GM12891 (cell line): ENCODE results near the gene SRGAP3.

Experiments used
- DNase-seq: peaks from one replicate; pipeline ENCODE4 v3.0.0; 2011; ENCODE audit warnings: low spot score; ENCODE audit not compliant: insufficient read length
- FAIRE-seq: peaks from 2 replicates; lab custom pipeline; 2011; peaks lifted over from hg19 to GRCh38; lab: Jason Lieb, UNC
- PAX5 ChIP-seq: IDR thresholded peaks from 2 replicates; pipeline ENCODE4 v1.6.1; 2011; ENCODE audit warnings: low read length, moderate library complexity, mild to moderate bottlenecking; ENCODE audit not compliant: insufficient read depth, severe bottlenecking
- POLR2A ChIP-seq: IDR thresholded peaks from 2 replicates; pipeline ENCODE4 v1.6.1; 2011; ENCODE audit warnings: low read depth, low read length, control low read depth
- POLR2AphosphoS5 ChIP-seq: IDR thresholded peaks from 2 replicates; pipeline ENCODE4 v1.6.1; 2011; ENCODE audit warnings: low read depth, low read length, control low read depth
- POU2F2 ChIP-seq: IDR thresholded peaks from 2 replicates; pipeline ENCODE4 v1.6.1; 2011; ENCODE audit warnings: low read depth, mild to moderate bottlenecking, control low read depth, low read length, moderate library complexity
- SPI1 ChIP-seq: IDR thresholded peaks from 2 replicates; pipeline ENCODE4 v1.6.1; 2011; ENCODE audit warnings: low read depth, low read length, control low read depth
- TAF1 ChIP-seq: IDR thresholded peaks from 2 replicates; pipeline ENCODE4 v1.6.1; 2011; ENCODE audit warnings: low read depth, low read length, control low read depth

Gene SRGAP3

DNA sequence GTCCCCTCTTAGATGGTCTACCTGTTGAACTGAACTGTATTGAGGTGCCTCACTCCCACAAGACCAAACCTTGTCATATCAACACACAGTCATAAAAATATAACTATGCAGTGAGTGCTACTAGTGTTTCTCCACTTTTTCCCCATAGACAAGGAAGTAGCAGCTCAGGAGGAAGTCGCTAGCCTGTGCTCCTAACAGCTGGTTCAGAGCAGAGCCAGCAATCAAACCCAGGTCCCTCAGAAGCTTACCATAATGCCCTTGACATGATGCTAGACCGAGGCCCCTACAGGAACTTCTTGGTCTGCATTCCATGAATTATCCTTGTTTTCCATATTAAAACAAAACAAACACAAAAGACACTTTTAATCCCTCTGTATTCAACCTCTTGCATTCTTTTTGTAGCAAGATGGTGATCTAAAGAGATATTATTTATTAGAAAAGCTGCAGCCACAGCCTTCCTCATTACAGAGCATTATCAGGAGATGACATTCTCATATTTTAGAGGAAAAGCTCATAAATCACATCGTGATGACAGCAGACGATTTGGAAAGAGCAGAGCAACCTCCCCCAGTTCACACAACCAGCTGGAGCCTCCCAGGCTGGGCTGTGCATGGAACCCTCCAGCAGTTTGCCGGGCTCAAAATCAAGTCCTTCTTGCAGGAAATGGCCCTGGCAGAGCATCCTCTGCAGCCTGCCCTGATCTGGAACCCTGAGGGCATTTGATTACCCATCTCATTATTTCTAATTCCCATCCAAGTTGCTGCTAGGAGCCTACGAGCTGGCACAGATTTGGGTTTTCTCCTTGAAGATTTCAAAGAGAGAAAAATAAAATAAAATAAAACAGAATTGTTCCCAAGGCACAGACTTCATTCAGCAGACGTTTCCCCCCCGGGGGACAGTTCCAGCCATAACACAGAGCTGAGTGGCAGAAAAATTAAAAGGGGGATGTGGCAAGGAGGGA, 118.8 kb downstream of the SRGAP3 start:
- DNase-seq (no peak), FAIRE-seq (no peak)
- TF ChIP-seq SPI1 (no peak), POU2F2 (no peak), POLR2AphosphoS5 (no peak), POLR2A (no peak), PAX5 (no peak), TAF1 (no peak)

DNA sequence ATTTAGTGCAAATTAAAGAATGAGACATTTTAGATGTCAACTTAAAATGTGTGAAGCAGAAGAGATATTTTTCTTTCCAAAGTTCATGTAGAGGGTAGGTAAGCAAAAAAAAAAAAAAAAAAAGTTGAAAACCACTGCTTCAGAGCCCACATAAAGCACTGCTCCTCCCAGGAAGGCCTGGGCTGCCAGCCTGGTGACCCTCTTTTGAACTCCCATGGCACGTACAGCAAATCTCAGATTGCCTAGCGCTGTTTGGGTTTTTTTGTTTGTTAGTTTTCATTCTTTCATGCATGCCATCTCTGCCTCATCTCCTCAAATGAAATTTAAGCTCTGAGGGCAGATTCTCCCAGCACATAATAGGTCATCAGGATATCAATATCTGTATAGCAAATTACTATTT, 120.1 kb downstream of the SRGAP3 start:
- FAIRE-seq (no peak), DNase-seq (no peak)
- TF ChIP-seq TAF1 (no peak), POLR2A (no peak)

DNA sequence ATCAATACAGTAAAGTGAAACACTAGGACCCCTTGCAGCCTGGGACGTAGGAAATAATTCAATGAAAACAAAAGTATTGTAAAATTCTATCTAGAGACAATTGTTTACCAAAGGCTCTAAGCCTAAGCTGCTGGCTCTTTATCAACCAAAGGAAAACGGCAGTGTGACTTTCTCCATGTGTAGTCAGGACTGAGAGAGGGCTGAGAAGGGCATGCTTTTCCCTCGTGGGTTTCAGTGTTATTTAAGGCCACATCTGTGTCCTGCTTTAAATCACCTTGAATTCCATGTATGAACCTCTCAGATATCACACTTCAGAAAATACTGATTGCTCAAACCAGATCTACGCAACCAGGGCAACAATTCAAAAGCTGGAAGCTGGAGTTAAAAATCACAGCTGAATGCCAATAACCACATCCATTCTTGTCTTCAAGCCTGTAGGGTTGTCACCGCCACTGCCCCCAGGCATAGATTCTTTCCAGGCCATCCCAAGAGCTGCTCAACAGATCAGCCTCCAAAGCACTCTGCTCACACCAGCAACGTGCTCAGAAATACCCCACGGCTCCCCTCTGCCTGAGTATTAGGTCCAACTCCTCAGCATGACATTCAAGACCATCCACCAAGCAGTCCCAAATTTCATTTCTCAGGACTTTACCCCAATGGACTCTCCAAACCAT, 124.0 kb downstream of the SRGAP3 start:
- FAIRE-seq: no peak
- no peak for DNase-seq
- TF ChIP-seq POU2F2: no peak
- TF ChIP-seq PAX5: no peak
- no peak for TF ChIP-seq SPI1

DNA sequence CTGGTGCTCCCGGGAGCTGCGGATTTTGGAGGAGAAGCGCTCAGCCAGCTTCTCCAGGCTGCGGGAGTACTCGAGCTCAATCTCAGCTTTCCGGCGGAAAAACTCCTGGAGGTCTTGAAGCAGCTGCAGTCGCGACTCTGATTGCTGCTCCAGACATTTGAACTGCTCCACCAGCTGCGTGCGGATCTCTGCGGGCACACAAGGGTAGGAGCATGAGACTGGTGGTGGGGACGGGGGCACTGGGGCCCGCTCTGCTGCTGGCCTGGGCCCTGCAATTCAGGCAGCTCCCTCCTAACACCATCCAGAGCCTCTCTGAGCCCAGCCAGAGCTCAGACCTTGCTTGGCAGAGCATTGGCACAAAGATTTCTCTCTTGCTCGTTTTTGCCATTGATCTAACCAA, 124.7 kb downstream of the SRGAP3 start:
- TF ChIP-seq POU2F2 (no peak), POLR2AphosphoS5 (no peak), PAX5 (no peak), POLR2A (no peak), SPI1 (no peak), TAF1 (no peak)
- DNase-seq (no peak), FAIRE-seq (no peak)

DNA sequence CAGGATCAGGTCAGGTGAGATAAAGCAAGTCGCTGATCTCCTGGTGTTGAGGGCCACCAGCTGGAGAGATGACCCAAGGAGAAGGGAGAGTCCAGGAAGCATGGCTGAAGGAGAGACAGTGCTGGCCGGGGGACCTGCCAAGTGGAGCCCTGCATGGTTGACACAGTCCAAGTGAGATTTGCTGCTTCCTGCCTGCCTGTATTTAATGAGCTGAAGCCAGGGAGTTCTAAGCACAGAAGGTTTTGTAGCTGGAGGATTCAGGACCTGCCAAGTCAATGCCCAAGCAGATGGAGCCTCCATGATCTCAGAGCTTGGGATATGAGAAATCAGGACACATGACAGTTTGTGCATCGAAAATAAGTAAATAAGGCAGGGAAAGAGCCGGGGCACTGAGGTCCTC, 125.6 kb downstream of the SRGAP3 start:
- TF ChIP-seq TAF1: no peak
- TF ChIP-seq PAX5: no peak
- no peak for TF ChIP-seq POLR2AphosphoS5
- TF ChIP-seq POU2F2: no peak
- TF ChIP-seq POLR2A: no peak
- TF ChIP-seq SPI1: no peak
- FAIRE-seq (no peak), DNase-seq (no peak)

DNA sequence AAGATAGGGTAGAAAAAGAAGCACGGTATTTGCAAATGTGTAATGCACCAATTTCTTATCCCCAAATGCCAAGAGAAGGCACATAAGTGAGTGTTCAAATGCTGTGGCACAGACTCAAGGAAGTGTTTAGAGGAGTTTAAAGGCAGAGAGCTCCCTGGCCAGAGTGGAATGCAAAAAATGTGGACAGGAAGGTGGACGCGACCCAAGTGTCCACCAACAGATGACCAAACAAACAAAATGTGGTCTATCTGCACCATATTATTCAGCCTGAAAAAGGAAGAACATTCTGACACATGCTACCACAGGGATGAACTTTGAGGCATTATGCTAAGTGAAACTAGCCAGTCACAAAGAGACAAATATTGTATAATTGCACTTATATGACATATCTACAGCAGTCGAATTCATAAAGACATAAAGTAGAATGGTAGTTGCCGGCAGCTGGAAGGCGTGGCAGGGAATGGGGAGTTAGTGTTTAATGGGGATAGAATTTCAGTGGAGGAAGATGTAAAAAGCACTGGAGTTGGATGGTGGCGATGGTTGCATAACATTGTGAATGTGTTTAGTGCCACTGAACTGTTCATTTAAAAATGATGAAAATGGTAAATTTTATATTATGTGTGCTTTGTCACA, 126.6 kb downstream of the SRGAP3 start:
- no peak for FAIRE-seq
- TF ChIP-seq SPI1 (no peak), PAX5 (no peak), POLR2AphosphoS5 (no peak), TAF1 (no peak), POLR2A (no peak), POU2F2 (no peak)
- DNase-seq: no peak

DNA sequence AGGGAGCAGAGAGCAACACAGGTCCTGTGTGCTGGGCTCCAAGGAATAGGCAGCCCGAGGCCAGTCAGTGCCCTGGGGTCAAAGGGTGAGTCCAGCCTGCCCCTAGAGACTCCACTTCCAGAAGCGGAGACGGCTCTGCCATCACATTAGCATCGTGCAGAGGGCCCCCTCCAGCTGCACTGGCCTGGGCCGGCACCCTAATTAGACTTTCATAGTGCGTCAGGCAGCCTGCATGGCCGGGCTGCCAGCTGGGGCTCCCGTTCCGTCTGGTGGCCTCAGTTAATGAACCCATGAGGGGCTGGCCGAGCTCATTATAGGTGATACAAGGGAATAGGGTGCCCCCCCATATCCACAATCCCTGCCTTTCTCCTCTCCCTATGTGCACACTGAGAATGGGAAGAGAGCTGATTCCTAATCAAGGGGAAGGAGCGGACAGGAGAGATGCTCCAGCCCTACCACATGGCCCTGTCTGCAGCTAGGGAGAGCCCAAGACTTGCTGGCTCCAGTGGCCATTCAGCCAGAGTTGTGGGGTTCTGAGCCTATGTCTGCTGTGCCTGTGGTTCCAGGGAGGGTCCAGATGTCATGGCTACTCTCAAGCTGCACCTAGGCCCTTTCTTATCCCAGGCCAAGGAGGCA, 128.0 kb downstream of the SRGAP3 start:
- DNase-seq (no peak), FAIRE-seq (no peak)
- TF ChIP-seq POLR2AphosphoS5: no peak
- TF ChIP-seq SPI1: no peak
- TF ChIP-seq POLR2A: no peak

DNA sequence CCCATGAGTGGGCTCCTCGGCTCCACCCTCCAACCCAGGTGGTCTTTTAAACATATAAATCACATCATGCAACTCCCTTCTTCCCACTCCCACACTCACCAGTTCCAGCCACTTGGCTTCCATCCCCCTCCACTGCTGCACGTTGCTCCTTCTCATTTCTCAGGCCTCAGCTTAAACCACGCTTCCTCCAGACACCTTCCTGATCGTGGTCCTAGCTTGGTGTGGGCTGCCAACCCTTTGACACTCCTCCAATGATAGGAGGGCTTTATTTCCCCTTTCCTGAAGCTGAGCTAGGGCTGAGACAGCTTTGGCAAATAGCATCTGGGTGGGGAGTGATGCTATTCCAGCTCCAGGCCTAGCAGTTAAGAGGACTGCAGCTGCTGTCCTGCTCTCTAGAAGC, 130.1 kb downstream of the SRGAP3 start:
- no peak for TF ChIP-seq POU2F2
- no peak for TF ChIP-seq TAF1
- no peak for TF ChIP-seq PAX5
- TF ChIP-seq POLR2A: no peak
- no peak for TF ChIP-seq POLR2AphosphoS5
- TF ChIP-seq SPI1: no peak
- FAIRE-seq (no peak), DNase-seq (no peak)

DNA sequence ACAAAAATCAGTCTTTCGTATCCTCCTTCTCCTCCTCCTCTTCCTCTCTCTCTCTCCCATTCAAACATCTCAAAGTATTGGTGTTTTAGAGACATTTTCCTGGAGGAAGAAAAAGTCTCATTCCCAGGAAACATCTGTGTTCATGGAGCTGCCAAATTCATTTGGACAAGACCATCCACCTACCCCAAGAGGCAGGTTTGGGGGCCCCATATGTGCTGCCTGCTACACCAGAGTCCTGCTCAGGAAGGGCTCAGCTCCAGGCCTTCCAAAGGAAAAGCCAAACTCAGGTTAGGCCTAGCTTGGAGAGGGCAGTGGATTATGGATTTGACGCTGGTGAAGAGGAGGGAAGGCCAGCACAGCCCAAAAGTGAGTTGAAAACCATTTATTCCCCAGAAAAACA, 131.2 kb downstream of the SRGAP3 start:
- TF ChIP-seq PAX5 (no peak), POLR2AphosphoS5 (no peak), TAF1 (no peak), POLR2A (no peak), POU2F2 (no peak), SPI1 (no peak)
- no peak for FAIRE-seq
- DNase-seq: no peak

DNA sequence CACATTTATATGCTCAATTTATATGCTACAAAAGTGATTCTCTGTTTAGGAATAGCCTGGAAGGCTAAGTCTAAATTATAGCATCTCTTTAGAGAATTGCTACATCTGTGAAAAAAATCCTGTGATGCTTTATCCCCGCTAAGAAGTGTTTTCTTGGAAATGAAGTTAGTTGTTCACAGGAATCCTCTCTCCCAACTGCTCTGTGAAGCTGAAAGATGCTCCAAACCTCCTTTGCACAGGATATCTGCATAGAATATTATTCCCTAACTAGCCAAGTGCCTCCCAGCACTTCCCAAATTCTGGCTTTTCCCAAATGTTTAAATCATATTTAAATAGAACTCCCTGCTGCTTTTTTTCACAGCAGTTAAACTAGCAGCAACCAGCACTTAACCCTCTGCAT, 132.2 kb downstream of the SRGAP3 start:
- TF ChIP-seq TAF1 (no peak), POLR2A (no peak), POLR2AphosphoS5 (no peak), SPI1 (no peak), PAX5 (no peak), POU2F2 (no peak)
- DNase-seq: no peak
- FAIRE-seq: no peak
